GM23338 (cell line): ENCODE results near the gene GOLGA6D. TPM values are rescaled to one million over a fixed set of nuclear protein-coding genes. Genes with fewer than 3 reads are reported as not detected.

Experiments used
- ATAC-seq: fragments of 200-7000 bp; cut with Tn5 transposase; 3 replicates; pipeline ENCODE4 v1.9.1; 2020
- DNase-seq: peaks from one replicate; pipeline ENCODE4 v3.0.0-alpha.2; 2015; ENCODE audit warnings: low spot score
- H2AFZ ChIP-seq: fragments of 200-600 bp; sonication (generic); 2 replicates; pipeline ENCODE4 v1.8.0; 2016; ENCODE audit warnings: antibody characterized with exemption, mild to moderate bottlenecking, moderate library complexity
- H3F3A ChIP-seq: fragments of 200-600 bp; sonication (generic); replicated peaks from 2 replicates; pipeline ENCODE4 v1.8.0; 2017; ENCODE audit warnings: antibody characterized with exemption, mixed run types, low read depth
- H3K27ac ChIP-seq: fragments of 200-600 bp; sonication (generic); 2 replicates; pipeline ENCODE4 v1.6.1; 2016; ENCODE audit warnings: low read depth
- H3K27me3 ChIP-seq: fragments of 200-600 bp; sonication (generic); 2 replicates; pipeline ENCODE4 v1.8.0; 2016; ENCODE audit warnings: mild to moderate bottlenecking, mixed run types, moderate library complexity; ENCODE audit not compliant: insufficient read depth
- H3K36me3 ChIP-seq: fragments of 200-600 bp; sonication (generic); 2 replicates; pipeline ENCODE4 v1.8.0; 2016; ENCODE audit warnings: mild to moderate bottlenecking; ENCODE audit not compliant: insufficient read depth
- H3K4me1 ChIP-seq: fragments of 200-600 bp; sonication (generic); 2 replicates; pipeline ENCODE4 v1.8.0; 2016; ENCODE audit warnings: mild to moderate bottlenecking, moderate library complexity; ENCODE audit not compliant: insufficient read depth
- H3K4me2 ChIP-seq: fragments of 200-600 bp; sonication (generic); 2 replicates; pipeline ENCODE4 v1.7.1; 2017; ENCODE audit warnings: mixed run types
- H3K4me3 ChIP-seq: fragments of 200-600 bp; sonication (generic); 2 replicates; pipeline ENCODE4 v1.6.1; 2016; ENCODE audit warnings: mixed run types
- H3K79me2 ChIP-seq: fragments of 200-600 bp; sonication (generic); replicated peaks from 2 replicates; pipeline ENCODE4 v1.8.0; 2017; ENCODE audit warnings: mild to moderate bottlenecking; ENCODE audit not compliant: insufficient read depth
- H3K9me2 ChIP-seq: fragments of 200-600 bp; sonication (generic); 2 replicates; pipeline ENCODE4 v1.8.0; 2017; ENCODE audit not compliant: insufficient read depth
- H4K20me1 ChIP-seq: fragments of 200-600 bp; sonication (generic); replicated peaks from 2 replicates; pipeline ENCODE4 v1.8.0; 2017; ENCODE audit warnings: mild to moderate bottlenecking; ENCODE audit not compliant: insufficient read depth
- H3K27ac Mint-ChIP-seq: 2 replicates; pipeline ENCODE4 v1.8.0; 2020; ENCODE audit warnings: inconsistent platforms, mild to moderate bottlenecking, moderate library complexity, mixed read lengths
- H3K27me3 Mint-ChIP-seq: 3 replicates; pipeline ENCODE4 v1.8.0; 2022; ENCODE audit warnings: low read depth, mild to moderate bottlenecking, moderate library complexity, mixed read lengths, inconsistent platforms; ENCODE audit not compliant: insufficient read depth, poor library complexity
- H3K36me3 Mint-ChIP-seq: 3 replicates; pipeline ENCODE4 v1.8.0; 2021; ENCODE audit warnings: low read depth, mild to moderate bottlenecking, inconsistent platforms, moderate library complexity, mixed read lengths
- H3K4me1 Mint-ChIP-seq: 3 replicates; pipeline ENCODE4 v1.8.0; 2020; ENCODE audit warnings: mild to moderate bottlenecking, inconsistent platforms, mixed read lengths
- H3K4me3 Mint-ChIP-seq: 3 replicates; pipeline ENCODE4 v1.8.0; 2021; ENCODE audit warnings: moderate library complexity, mild to moderate bottlenecking, inconsistent platforms, mixed read lengths
- H3K9me3 Mint-ChIP-seq: 3 replicates; pipeline ENCODE4 v1.8.0; 2020; ENCODE audit warnings: moderate library complexity, mild to moderate bottlenecking, inconsistent platforms, mixed read lengths
- CREB1 ChIP-seq: fragments of 250-450 bp; sonication (Bioruptor Pico); IDR thresholded peaks from 2 replicates; pipeline ENCODE4 v1.5.0; 2020; ENCODE audit warnings: low read depth, mild to moderate bottlenecking, moderate library complexity
- EZH2 ChIP-seq: fragments of 200-600 bp; sonication (generic); IDR thresholded peaks from one replicate; pipeline ENCODE4 v1.8.0; 2017; ENCODE audit warnings: antibody characterized with exemption, mild to moderate bottlenecking, low read depth; ENCODE audit not compliant: unreplicated experiment
- STAT1 ChIP-seq: IDR thresholded peaks from one replicate; pipeline ENCODE4 v1.6.1; 2016; ENCODE audit warnings: antibody characterized with exemption; ENCODE audit not compliant: unreplicated experiment
- ZNF114 ChIP-seq: fragments of 250-450 bp; sonication (Bioruptor Pico); IDR thresholded peaks from 2 replicates; pipeline ENCODE4 v1.5.0; 2020; ENCODE audit warnings: mild to moderate bottlenecking, moderate library complexity
- ZNF331 ChIP-seq: fragments of 250-450 bp; sonication (Bioruptor Pico); IDR thresholded peaks from 2 replicates; pipeline ENCODE4 v1.5.0; 2020; ENCODE audit warnings: low read depth, mild to moderate bottlenecking, moderate library complexity
- ZNF462 ChIP-seq: fragments of 250-450 bp; sonication (Bioruptor Pico); IDR thresholded peaks from 2 replicates; pipeline ENCODE4 v1.5.0; 2020; ENCODE audit warnings: mild to moderate bottlenecking, moderate library complexity
- polyA plus RNA-seq: library from polyadenylated mRNA; unstranded; fragments of >200 nt; fragmentation: Nextera tagmentation; extraction: Ambion mirVana; gene quantifications from 2 replicates; pipeline ENCODE4 v1.2.1, GENCODE V29; 2016
- total RNA-seq: library from RNA; depleted of rRNA; stranded (reverse); fragments of >200 nt; shearing (Covaris generic); gene quantifications from 2 replicates; pipeline ENCODE4 v1.2.3, GENCODE V29; 2014

GOLGA6D gene
- total and polyA plus RNA-seq, 2 experiments from 2014 or later, result 0.99 to 1.0 TPM

- TF ChIP-seq ZNF462 (CRISPR knock-in tag), result no peak
- TF ChIP-seq ZNF331 (CRISPR knock-in tag), result no peak
- TF ChIP-seq ZNF114 (CRISPR knock-in tag), result no peak
- no peak for TF ChIP-seq CREB1 (CRISPR knock-in tag)
Observed at GRCh38 chr15:75233504-75234190, 49.0 kb upstream of the GOLGA6D start (continued).

- DNase-seq (no peak), ATAC-seq (no peak)
- H3K4me1 Mint-ChIP-seq, result peaks cover 11% of the 10 kb centered on the region
- H3K9me3 Mint-ChIP-seq, result no peaks in the 10 kb centered on the region; the same call in 2 of the 3 replicates
- Histone ChIP-seq H3K4me1 (peaks cover 5% of the 10 kb centered on the region; the same call in 1 of the 2 replicates), H3K36me3 (no peaks in the 10 kb centered on the region), H3K4me2 (no peak overlapping the region), H2AFZ (no peak overlapping the region), H3K9me2 (no peaks in the 10 kb centered on the region), H3K79me2 (no peaks in the 10 kb centered on the region), H3F3A (no peaks in the 10 kb centered on the region), H3K27ac (no peak overlapping the region), H3K4me3 (no peak overlapping the region), H4K20me1 (no peaks in the 10 kb centered on the region), H3K27me3 (no peaks in the 10 kb centered on the region)
- H3K36me3 Mint-ChIP-seq, result peaks cover 2% of the 10 kb centered on the region; the same call in 1 of the 3 replicates
- H3K4me3 Mint-ChIP-seq, result no peak overlapping the region
- TF ChIP-seq ZNF114 (CRISPR knock-in tag) (no peak), STAT1 (no peak), ZNF331 (CRISPR knock-in tag) (no peak), EZH2 (no peak), ZNF462 (CRISPR knock-in tag) (no peak)
- peaks cover 23% of the 10 kb centered on the region for H3K27me3 Mint-ChIP-seq
- no peak overlapping the region for H3K27ac Mint-ChIP-seq
Observed at GRCh38 chr15:75234191-75234810, 48.3 kb upstream of the GOLGA6D start.
